ENCODE measurements around the gene C2orf76. TPM values are rescaled to one million over a fixed set of nuclear protein-coding genes. Genes with fewer than 3 reads are reported as not detected.
A peak's percentile ranks its signal among the peaks of the same experiment; 100 is the strongest.

Gene C2orf76
- total RNA-seq, 2 experiments from 2014 or later = 12.3 to 15.6 TPM

- Mint-ChIP-seq H3K4me3 (no peak overlapping the region), H3K27me3 (no peaks in the 10 kb centered on the region), H3K9me3 (no peaks in the 10 kb centered on the region), H3K4me1 (no peaks in the 10 kb centered on the region), H3K36me3 (peaks cover 1% of the 10 kb centered on the region), H3K27ac (no peak overlapping the region)
- DNase-seq = no peak
These were observed 61.0 kb downstream of the C2orf76 start for GRCh38 chr2:119305497-119306195.

GRCh38 chr2:119304847-119305246 is 61.8 kb downstream of the C2orf76 start:
- Mint-ChIP-seq H3K36me3 (peaks cover 6% of the 10 kb centered on the region), H3K27me3 (no peaks in the 10 kb centered on the region), H3K4me1 (no peaks in the 10 kb centered on the region), H3K27ac (no peak overlapping the region), H3K9me3 (no peaks in the 10 kb centered on the region), H3K4me3 (no peak overlapping the region)
- no peak for DNase-seq

- no peaks in the 10 kb centered on the region for H3K4me1 Mint-ChIP-seq
- H3K36me3 Mint-ChIP-seq = peaks cover 6% of the 10 kb centered on the region
- H3K9me3 Mint-ChIP-seq = no peaks in the 10 kb centered on the region
- no peak overlapping the region for H3K4me3 Mint-ChIP-seq
- H3K27ac Mint-ChIP-seq = no peak overlapping the region
- H3K27me3 Mint-ChIP-seq = no peaks in the 10 kb centered on the region
- DNase-seq = no peak
These were observed 65.2 kb downstream of the C2orf76 start for GRCh38 chr2:119301413-119301812.

GRCh38 chr2:119295688-119296375 is 70.8 kb downstream of the C2orf76 start:
- DNase-seq = no peak
- H3K27ac Mint-ChIP-seq = no peak overlapping the region
- no peaks in the 10 kb centered on the region for H3K4me1 Mint-ChIP-seq
- no peak overlapping the region for H3K4me3 Mint-ChIP-seq
- no peaks in the 10 kb centered on the region for H3K9me3 Mint-ChIP-seq
- H3K27me3 Mint-ChIP-seq = no peaks in the 10 kb centered on the region
- peaks cover 5% of the 10 kb centered on the region for H3K36me3 Mint-ChIP-seq

- no peaks in the 10 kb centered on the region for H3K9me3 Mint-ChIP-seq
- no peak overlapping the region for H3K4me3 Mint-ChIP-seq
- H3K27ac Mint-ChIP-seq = no peak overlapping the region
- H3K36me3 Mint-ChIP-seq = no peaks in the 10 kb centered on the region
- DNase-seq = no peak
- no peaks in the 10 kb centered on the region for H3K4me1 Mint-ChIP-seq
- no peaks in the 10 kb centered on the region for H3K27me3 Mint-ChIP-seq
These were observed 72.0 kb downstream of the C2orf76 start for GRCh38 chr2:119294671-119295070.

- no peaks in the 10 kb centered on the region for H3K27me3 Mint-ChIP-seq
- no peaks in the 10 kb centered on the region for H3K36me3 Mint-ChIP-seq
- DNase-seq = no peak
- no peak overlapping the region for H3K4me3 Mint-ChIP-seq
- no peak overlapping the region for H3K27ac Mint-ChIP-seq
- no peaks in the 10 kb centered on the region for H3K4me1 Mint-ChIP-seq
- H3K9me3 Mint-ChIP-seq = no peaks in the 10 kb centered on the region
These were observed 72.7 kb downstream of the C2orf76 start for GRCh38 chr2:119293900-119294299.

- no peak for DNase-seq
- H3K27ac Mint-ChIP-seq = no peak overlapping the region
- no peaks in the 10 kb centered on the region for H3K27me3 Mint-ChIP-seq
- no peaks in the 10 kb centered on the region for H3K36me3 Mint-ChIP-seq
- H3K9me3 Mint-ChIP-seq = no peaks in the 10 kb centered on the region
- H3K4me1 Mint-ChIP-seq = no peaks in the 10 kb centered on the region
- no peak overlapping the region for H3K4me3 Mint-ChIP-seq
These were observed 73.4 kb downstream of the C2orf76 start for GRCh38 chr2:119293254-119293653.

GRCh38 chr2:119292226-119292625 is 74.4 kb downstream of the C2orf76 start:
- no peaks in the 10 kb centered on the region for H3K4me1 Mint-ChIP-seq

GRCh38 chr2:119291588-119292167 is 75.0 kb downstream of the C2orf76 start:
- H3K4me1 Mint-ChIP-seq = no peaks in the 10 kb centered on the region
- no peaks in the 10 kb centered on the region for H3K27me3 Mint-ChIP-seq
- H3K4me3 Mint-ChIP-seq = no peak overlapping the region
- no peaks in the 10 kb centered on the region for H3K36me3 Mint-ChIP-seq
- H3K27ac Mint-ChIP-seq = no peak overlapping the region
- H3K9me3 Mint-ChIP-seq = no peaks in the 10 kb centered on the region
- no peak for DNase-seq

More at GRCh38 chr2:119292226-119292625, 74.4 kb downstream of the C2orf76 start:
- no peak for DNase-seq
- Mint-ChIP-seq H3K27ac (no peak overlapping the region), H3K36me3 (no peaks in the 10 kb centered on the region), H3K27me3 (no peaks in the 10 kb centered on the region), H3K9me3 (no peaks in the 10 kb centered on the region), H3K4me3 (no peak overlapping the region)

GRCh38 chr2:119290859-119291587 is 75.6 kb downstream of the C2orf76 start:
- Mint-ChIP-seq H3K36me3 (no peaks in the 10 kb centered on the region), H3K9me3 (no peaks in the 10 kb centered on the region), H3K27me3 (no peaks in the 10 kb centered on the region), H3K4me1 (no peaks in the 10 kb centered on the region), H3K4me3 (no peak overlapping the region), H3K27ac (no peak overlapping the region)
- DNase-seq = peak; percentile 60

- DNase-seq = no peak
- Mint-ChIP-seq H3K4me3 (no peak overlapping the region), H3K27ac (no peak overlapping the region), H3K27me3 (no peaks in the 10 kb centered on the region), H3K4me1 (no peaks in the 10 kb centered on the region), H3K36me3 (no peaks in the 10 kb centered on the region), H3K9me3 (no peaks in the 10 kb centered on the region)
These were observed 77.0 kb downstream of the C2orf76 start for GRCh38 chr2:119289642-119290041.

GRCh38 chr2:119289093-119289492 is 77.5 kb downstream of the C2orf76 start:
- no peak overlapping the region for H3K4me3 Mint-ChIP-seq
- H3K36me3 Mint-ChIP-seq = no peaks in the 10 kb centered on the region
- no peaks in the 10 kb centered on the region for H3K4me1 Mint-ChIP-seq
- no peak overlapping the region for H3K27ac Mint-ChIP-seq
- no peak for DNase-seq
- H3K9me3 Mint-ChIP-seq = no peaks in the 10 kb centered on the region
- no peaks in the 10 kb centered on the region for H3K27me3 Mint-ChIP-seq

- no peak for DNase-seq
- Mint-ChIP-seq H3K4me3 (no peak overlapping the region), H3K4me1 (no peaks in the 10 kb centered on the region), H3K27ac (no peak overlapping the region), H3K27me3 (no peaks in the 10 kb centered on the region), H3K9me3 (no peaks in the 10 kb centered on the region), H3K36me3 (no peaks in the 10 kb centered on the region)
These were observed 78.1 kb downstream of the C2orf76 start for GRCh38 chr2:119288576-119288975.

- no peaks in the 10 kb centered on the region for H3K36me3 Mint-ChIP-seq
- H3K4me1 Mint-ChIP-seq = no peaks in the 10 kb centered on the region
- H3K27ac Mint-ChIP-seq = no peak overlapping the region
- H3K9me3 Mint-ChIP-seq = no peaks in the 10 kb centered on the region
- H3K27me3 Mint-ChIP-seq = no peaks in the 10 kb centered on the region
- DNase-seq = no peak
- H3K4me3 Mint-ChIP-seq = no peak overlapping the region
These were observed 80.0 kb downstream of the C2orf76 start for GRCh38 chr2:119286661-119287060.

GRCh38 chr2:119283873-119284331 is 82.7 kb downstream of the C2orf76 start:
- Mint-ChIP-seq H3K27ac (no peak overlapping the region), H3K27me3 (no peaks in the 10 kb centered on the region), H3K9me3 (no peaks in the 10 kb centered on the region), H3K4me1 (no peaks in the 10 kb centered on the region), H3K4me3 (no peak overlapping the region), H3K36me3 (no peaks in the 10 kb centered on the region)
- DNase-seq = no peak
